Pancreas (tissue), 10 donors: ENCODE measurements around the gene CNBD2. TPM values are rescaled to one million over a fixed set of nuclear protein-coding genes. Genes with fewer than 3 reads are reported as not detected.

Experiments used
- ATAC-seq, 4 donors: fragments of 200-7000 bp; cut with Tn5 transposase; one replicate each; pipeline versions ENCODE4 v1.8.0 to v1.9.1; 2020; ENCODE audit warnings: mild to moderate bottlenecking in 4 of 4, moderate library complexity in 4 of 4
- DNase-seq, 6 donors: peaks; one replicate each; pipeline ENCODE4 v3.0.0-alpha.2; 2020
- FAIRE-seq: peaks from 2 replicates; lab custom pipeline; 2012; peaks lifted over from hg19 to GRCh38; lab: Jason Lieb, UNC
- H3K27ac ChIP-seq, 4 donors: fragments of 200-600 bp; sonication (generic); 1 replicate in 3 of 4; 2 replicates in 1 of 4; pipeline versions ENCODE4 v1.5.0 to v1.8.0; 2020
- H3K27me3 ChIP-seq, 4 donors: fragments of 200-600 bp; one replicate each; pipeline ENCODE4 v1.8.0; 2021
- H3K36me3 ChIP-seq, 3 donors: fragments of 200-600 bp; sonication (generic) in 1 of 3; one replicate each; pipeline versions ENCODE4 v1.5.0 to v1.8.0; 2020 to 2021
- H3K4me1 ChIP-seq, 3 donors: fragments of 200-600 bp; one replicate each; pipeline ENCODE4 v1.8.0; 2021
- H3K4me3 ChIP-seq, 4 donors: fragments of 200-600 bp; sonication (generic) in 2 of 4; one replicate each; pipeline versions ENCODE4 v1.5.0 to v1.8.0; 2020 to 2021
- H3K9me3 ChIP-seq, 4 donors: fragments of 200-600 bp; one replicate each; pipeline ENCODE4 v1.8.0; 2021
- WGBS, 2 donors: extraction: QIAGEN DNeasy Blood & Tissue Kit; methylation state at CpG; one replicate each; pipeline ENCODE4 v1.1.7; 2013; 5-methylcytosine and 5-hydroxymethylcytosine counted together
- intact Hi-C, 3 donors: fragments of 100-400 bp; cut with DNase I; formaldehyde crosslinking; loops; one replicate each; pipeline versions ENCODE4 v1.11.1 to v1.14.2; 2022
- polyA plus RNA-seq, 2 donors: library from polyadenylated mRNA; stranded (reverse); fragments of 200-250 nt; gene quantifications; one replicate each; pipeline ENCODE4 v1.2.3, GENCODE V29; 2013
- total RNA-seq, 6 donors: library from RNA; stranded (reverse); fragmentation: NEBNext Ultra II Directional in 4 of 6; extraction: Animal tissue kit (Norgen Biotek cat#: 25700) in 4 of 6; gene quantifications; one replicate each; pipeline versions ENCODE4 v1.2.1 to v1.2.4, GENCODE V29; 2021 to 2023
- TF ChIP-seq, protein P1 (sequence below), 4 donors: fragments of 200-600 bp; sonication (generic) in 3 of 4; IDR thresholded peaks; one replicate each; pipeline versions ENCODE4 v1.5.0 to v1.8.0; 2021; ENCODE audit warnings: antibody characterized with exemption in 4 of 4
- donor health status: healthy with polysubstance abuse.
- donor health status: DM: no; HTN: no; CAD: no; lungs with moderate emphysema.
- donor health status: DM: no; HTN: no; CAD: no.
- donor health status: control.
- donor health status: control.
- donor health status: Bipolar disorder and iron deficiency.
- donor health status: DM: yes; HTN: yes; CAD: no.
- donor health status: DM: no; HTN: no; CAD: no.
- donor health status: DM: no; HTN: no; CAD: no.
- donor health status: DM: yes; HTN: yes; CAD: no.

The CNBD2 gene
- total and polyA plus RNA-seq, 8 donors: 2.2 to 23.8 (median 3.2) TPM

- TF ChIP-seq, protein P1, sequence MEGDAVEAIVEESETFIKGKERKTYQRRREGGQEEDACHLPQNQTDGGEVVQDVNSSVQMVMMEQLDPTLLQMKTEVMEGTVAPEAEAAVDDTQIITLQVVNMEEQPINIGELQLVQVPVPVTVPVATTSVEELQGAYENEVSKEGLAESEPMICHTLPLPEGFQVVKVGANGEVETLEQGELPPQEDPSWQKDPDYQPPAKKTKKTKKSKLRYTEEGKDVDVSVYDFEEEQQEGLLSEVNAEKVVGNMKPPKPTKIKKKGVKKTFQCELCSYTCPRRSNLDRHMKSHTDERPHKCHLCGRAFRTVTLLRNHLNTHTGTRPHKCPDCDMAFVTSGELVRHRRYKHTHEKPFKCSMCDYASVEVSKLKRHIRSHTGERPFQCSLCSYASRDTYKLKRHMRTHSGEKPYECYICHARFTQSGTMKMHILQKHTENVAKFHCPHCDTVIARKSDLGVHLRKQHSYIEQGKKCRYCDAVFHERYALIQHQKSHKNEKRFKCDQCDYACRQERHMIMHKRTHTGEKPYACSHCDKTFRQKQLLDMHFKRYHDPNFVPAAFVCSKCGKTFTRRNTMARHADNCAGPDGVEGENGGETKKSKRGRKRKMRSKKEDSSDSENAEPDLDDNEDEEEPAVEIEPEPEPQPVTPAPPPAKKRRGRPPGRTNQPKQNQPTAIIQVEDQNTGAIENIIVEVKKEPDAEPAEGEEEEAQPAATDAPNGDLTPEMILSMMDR (IDR thresholded peaks at IDR 0.05): no peak
- Histone ChIP-seq H3K9me3 (no peaks in the 10 kb centered on the region), H3K27ac (peak overlapping the region; percentile 97 to 99 (median 98)), H3K4me3 (peak overlapping the region; percentile 73 to 99 (median 97)), H3K36me3 (peaks cover 0 to 2% (median 0%) of the 10 kb centered on the region in 3 donors), H3K27me3 (no peaks in the 10 kb centered on the region), H3K4me1 (peaks cover 9 to 19% (median 9%) of the 10 kb centered on the region in 3 donors)
- FAIRE-seq (no peak), DNase-seq (peak in 1 of 6 donors; percentile 18), ATAC-seq (no peak)
- intact Hi-C loops: no loop called here
- WGBS, 2 donors: 23 to 29% methylated on average over 6 of the region's 6 CpGs
These were observed 15.7 kb upstream of the CNBD2 start for GRCh38 chr20:35952480-35953386.

GRCh38 chr20:35953387-35954199 is 14.8 kb upstream of the CNBD2 start:
- Histone ChIP-seq H3K4me1 (peaks cover 9 to 19% (median 9%) of the 10 kb centered on the region in 3 donors), H3K4me3 (peak overlapping the region; percentile 73 to 99 (median 97)), H3K9me3 (no peaks in the 10 kb centered on the region), H3K27ac (peak overlapping the region; percentile 97 to 99 (median 98)), H3K27me3 (no peaks in the 10 kb centered on the region), H3K36me3 (no peaks in the 10 kb centered on the region)
- ATAC-seq (peak; percentile 35 to 61 (median 48)), FAIRE-seq (no peak), DNase-seq (peak; percentile 44 to 88 (median 65))
- TF ChIP-seq, protein P1 (IDR thresholded peaks at IDR 0.05): no peak
- intact Hi-C loops: no loop called here
- WGBS, 2 donors: 0 to 1% methylated on average over 61 to 65 of the region's 65 CpGs

GRCh38 chr20:35954200-35954906 is 14.0 kb upstream of the CNBD2 start, which contains the start of gene SCAND1:
Gene SCAND1, minus strand, starts transcription at chr20:35954502. Its CDS starts 218 bp downstream, at chr20:35954284.
- no peaks in the 10 kb centered on the region for H3K36me3 ChIP-seq
- H3K9me3 ChIP-seq: no peaks in the 10 kb centered on the region
- H3K4me3 ChIP-seq: peak within 1 kb of the TSS; percentile 73 to 99 (median 97)
- H3K27ac ChIP-seq: peak within 1 kb of the TSS; percentile 97 to 99 (median 98)
- TF ChIP-seq, protein P1 (IDR thresholded peaks at IDR 0.05): peak; percentile 96 to 99 (median 98)
- ATAC-seq (peak; percentile 85 to 96 (median 91)), FAIRE-seq (no peak), DNase-seq (peak; percentile 94 to 99 (median 98))
- H3K27me3 ChIP-seq: no peaks in the 10 kb centered on the region
- intact Hi-C loops: no loop called here
- WGBS, 2 donors: 0% methylated on average over 76 of the region's 76 CpGs
- peaks cover 9 to 19% (median 9%) of the 10 kb centered on the region in 3 donors for H3K4me1 ChIP-seq

DNA sequence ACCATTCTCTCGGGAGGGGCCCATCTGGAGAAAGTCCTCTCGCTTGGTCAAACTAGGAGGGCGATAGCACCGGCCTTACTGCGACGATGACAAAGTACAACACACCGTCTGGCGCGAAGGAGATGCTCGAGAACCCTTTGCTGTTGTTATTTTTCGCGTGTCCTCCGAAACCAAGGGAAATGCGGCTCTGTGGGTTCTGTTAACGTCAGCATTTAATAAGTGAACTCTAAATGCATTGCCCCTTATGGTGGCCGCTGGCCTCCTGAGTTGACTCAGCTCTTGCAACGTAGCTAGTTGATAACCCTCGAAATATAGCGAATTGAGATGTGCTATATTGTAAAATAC is 13.5 kb upstream of the CNBD2 start:
- H3K4me3 ChIP-seq: peak overlapping the region; percentile 73 to 99 (median 97)
- peak overlapping the region; percentile 97 to 99 (median 98) for H3K27ac ChIP-seq
- DNase-seq: no peak
- H3K9me3 ChIP-seq: no peaks in the 10 kb centered on the region
- intact Hi-C loops: no loop called here
- H3K27me3 ChIP-seq: no peaks in the 10 kb centered on the region
- 1% methylated on average over 19 of the region's 19 CpGs for WGBS, 2 donors
- no peak for FAIRE-seq
- ATAC-seq: peak; percentile 2 to 27 (median 6)
- TF ChIP-seq, protein P1 (IDR thresholded peaks at IDR 0.05): no peak
- H3K36me3 ChIP-seq: no peaks in the 10 kb centered on the region
- peaks cover 9 to 19% (median 9%) of the 10 kb centered on the region in 3 donors for H3K4me1 ChIP-seq
